DOHH2 (cell line): ENCODE data around the gene NKAIN2.

ENCODE experiments used
- H3F3A ChIP-seq: fragments of 200-600 bp; sonication (generic), shearing (Covaris generic); 2 replicates; pipeline ENCODE4 v1.6.0; 2016; ENCODE audit warnings: antibody characterized with exemption, mild to moderate bottlenecking; ENCODE audit not compliant: control insufficient read depth, insufficient read depth
- H3K27ac ChIP-seq: fragments of 200-600 bp; sonication (generic); 2 replicates; pipeline ENCODE4 v1.5.1; 2014; ENCODE audit warnings: low read depth, mild to moderate bottlenecking, low read length, moderate library complexity
- H3K27me3 ChIP-seq: fragments of 200-600 bp; sonication (generic); 2 replicates; pipeline ENCODE4 v1.6.1; 2014; ENCODE audit warnings: mild to moderate bottlenecking, low read length, mixed read lengths; ENCODE audit not compliant: control insufficient read depth
- H3K36me3 ChIP-seq: fragments of 200-600 bp; sonication (generic); 2 replicates; pipeline ENCODE4 v1.6.1; 2014; ENCODE audit warnings: mild to moderate bottlenecking, low read length, moderate library complexity, mixed read lengths; ENCODE audit not compliant: control insufficient read depth
- H3K4me1 ChIP-seq: fragments of 200-600 bp; sonication (generic); 2 replicates; pipeline ENCODE4 v1.6.1; 2014; ENCODE audit warnings: mild to moderate bottlenecking, low read length, mixed read lengths; ENCODE audit not compliant: control insufficient read depth
- H3K4me2 ChIP-seq: fragments of 200-600 bp; sonication (generic); 2 replicates; pipeline ENCODE4 v1.6.0; 2014; ENCODE audit warnings: mild to moderate bottlenecking, low read length, moderate library complexity
- H3K4me3 ChIP-seq: fragments of 200-600 bp; sonication (generic); 2 replicates; pipeline ENCODE4 v1.5.1; 2014; ENCODE audit warnings: mild to moderate bottlenecking, low read length, mixed read lengths
- H3K79me2 ChIP-seq: fragments of 200-600 bp; sonication (generic); 2 replicates; pipeline ENCODE4 v1.6.1; 2014; ENCODE audit warnings: mild to moderate bottlenecking, low read length, mixed read lengths; ENCODE audit not compliant: control insufficient read depth
- H3K9me2 ChIP-seq: fragments of 200-600 bp; sonication (generic); replicated peaks from 2 replicates; pipeline ENCODE4 v1.6.1; 2014; ENCODE audit warnings: mild to moderate bottlenecking, low read length, mixed read lengths; ENCODE audit not compliant: control insufficient read depth
- H3K9me3 ChIP-seq: fragments of 200-600 bp; sonication (generic); 2 replicates; pipeline ENCODE4 v1.6.1; 2014; ENCODE audit warnings: antibody characterized with exemption, low read length, mixed read lengths; ENCODE audit not compliant: control insufficient read depth, insufficient read depth
- H4K20me1 ChIP-seq: fragments of 200-600 bp; sonication (generic); 2 replicates; pipeline ENCODE4 v1.6.0; 2014; ENCODE audit warnings: low read depth, mild to moderate bottlenecking, antibody characterized with exemption, low read length, moderate library complexity; ENCODE audit not compliant: control insufficient read depth, insufficient read depth
- EZH2phosphoT487 ChIP-seq: fragments of 200-600 bp; sonication (generic); IDR thresholded peaks from 2 replicates; pipeline ENCODE4 v1.6.1; 2017; ENCODE audit warnings: borderline replicate concordance, mild to moderate bottlenecking, antibody characterized with exemption, low read length, moderate library complexity, mixed read lengths
- TF ChIP-seq, protein P1 (sequence below): fragments of 200-600 bp; sonication (generic); IDR thresholded peaks from one replicate; pipeline ENCODE4 v1.5.1; 2014; ENCODE audit warnings: antibody characterized with exemption, mild to moderate bottlenecking, low read depth, low read length; ENCODE audit not compliant: poor library complexity, severe bottlenecking

NKAIN2 gene

DNA sequence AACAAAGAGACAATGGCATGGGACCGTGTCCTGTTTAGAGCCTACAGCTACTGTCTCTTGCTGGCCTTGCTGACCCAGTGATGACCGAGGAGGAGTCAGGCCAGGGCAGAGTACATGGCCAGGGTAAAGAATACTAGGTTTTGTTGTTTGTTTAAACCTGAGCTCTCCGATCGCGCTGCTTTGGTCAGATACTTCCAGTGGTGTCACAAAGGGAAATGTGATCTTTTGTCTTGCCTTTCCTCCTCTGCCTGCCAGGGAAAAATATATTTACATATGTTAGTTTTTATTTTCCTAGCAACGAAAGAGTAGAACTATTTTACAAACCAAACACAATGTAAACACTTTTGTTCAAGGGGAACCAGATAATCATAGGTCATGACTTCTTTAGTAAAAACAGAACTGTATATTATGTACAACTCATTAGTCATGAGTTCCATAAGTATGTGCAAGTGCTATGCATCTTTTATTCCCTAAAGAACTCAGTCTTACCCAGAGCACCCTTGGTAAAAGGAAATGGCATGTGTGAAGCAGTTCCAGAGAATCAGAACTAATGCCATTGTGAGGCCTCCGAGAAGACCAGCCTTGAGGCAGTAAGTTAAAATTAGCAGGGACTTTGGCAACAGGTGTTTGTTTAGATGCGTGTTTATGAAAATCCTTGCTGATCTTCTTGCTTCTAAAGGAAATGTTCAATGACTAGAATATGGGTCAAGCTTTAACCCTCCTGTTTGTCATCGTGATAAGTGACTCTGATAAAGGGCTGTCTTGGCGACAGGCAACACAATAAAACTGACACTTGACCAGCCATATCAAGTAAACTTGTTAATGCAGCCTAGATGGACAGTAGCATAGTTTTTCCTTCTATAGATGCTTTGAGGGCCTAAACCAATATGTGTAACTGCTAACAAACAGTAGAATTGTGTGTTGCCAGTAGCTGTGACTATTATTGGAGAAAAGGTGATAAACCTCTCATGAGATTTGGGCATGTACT lies 204.6 kb downstream of the NKAIN2 start:
- TF ChIP-seq EZH2phosphoT487 = no peak
- TF ChIP-seq, protein P1, sequence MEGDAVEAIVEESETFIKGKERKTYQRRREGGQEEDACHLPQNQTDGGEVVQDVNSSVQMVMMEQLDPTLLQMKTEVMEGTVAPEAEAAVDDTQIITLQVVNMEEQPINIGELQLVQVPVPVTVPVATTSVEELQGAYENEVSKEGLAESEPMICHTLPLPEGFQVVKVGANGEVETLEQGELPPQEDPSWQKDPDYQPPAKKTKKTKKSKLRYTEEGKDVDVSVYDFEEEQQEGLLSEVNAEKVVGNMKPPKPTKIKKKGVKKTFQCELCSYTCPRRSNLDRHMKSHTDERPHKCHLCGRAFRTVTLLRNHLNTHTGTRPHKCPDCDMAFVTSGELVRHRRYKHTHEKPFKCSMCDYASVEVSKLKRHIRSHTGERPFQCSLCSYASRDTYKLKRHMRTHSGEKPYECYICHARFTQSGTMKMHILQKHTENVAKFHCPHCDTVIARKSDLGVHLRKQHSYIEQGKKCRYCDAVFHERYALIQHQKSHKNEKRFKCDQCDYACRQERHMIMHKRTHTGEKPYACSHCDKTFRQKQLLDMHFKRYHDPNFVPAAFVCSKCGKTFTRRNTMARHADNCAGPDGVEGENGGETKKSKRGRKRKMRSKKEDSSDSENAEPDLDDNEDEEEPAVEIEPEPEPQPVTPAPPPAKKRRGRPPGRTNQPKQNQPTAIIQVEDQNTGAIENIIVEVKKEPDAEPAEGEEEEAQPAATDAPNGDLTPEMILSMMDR = no peak

DNA sequence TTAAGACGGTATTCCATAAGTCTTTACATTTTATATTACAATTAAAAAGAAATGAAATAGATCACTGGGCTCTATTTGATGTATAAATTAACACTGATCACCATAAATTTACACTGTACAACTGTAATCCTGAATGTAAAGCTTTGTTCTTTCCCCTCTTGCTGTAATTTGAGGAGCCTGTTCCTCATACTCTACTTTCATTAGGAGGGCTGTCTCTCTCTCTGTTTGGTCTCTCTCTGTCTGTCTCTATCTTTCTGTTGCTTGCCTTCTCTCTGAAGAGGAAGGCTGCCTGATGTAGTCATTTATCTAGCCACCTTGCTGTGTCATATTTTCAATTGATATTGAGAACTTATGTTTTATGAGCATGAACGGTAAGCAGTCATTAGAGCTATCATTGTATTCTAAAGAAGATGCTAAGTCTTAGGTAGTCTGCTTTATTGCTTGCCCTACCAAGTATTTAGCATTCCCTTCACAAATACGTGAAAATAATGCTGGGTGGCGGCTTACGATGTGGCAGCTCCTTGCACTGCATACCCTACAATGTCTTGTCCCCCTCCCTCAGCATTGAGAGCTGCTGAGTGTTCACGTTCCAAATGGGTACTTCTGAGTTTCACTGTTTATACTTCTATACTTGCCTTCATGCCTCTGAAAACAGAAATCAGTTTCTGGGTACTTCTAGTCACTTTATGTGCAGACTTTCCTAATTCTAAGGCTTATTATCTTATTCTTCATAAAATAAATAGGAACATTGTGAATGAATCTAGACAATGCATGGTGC lies 205.5 kb downstream of the NKAIN2 start:
- TF ChIP-seq EZH2phosphoT487 = no peak
- TF ChIP-seq, protein P1 = no peak
- no peaks in the 10 kb centered on the region for H3K36me3 ChIP-seq
- no peaks in the 10 kb centered on the region for H3K4me1 ChIP-seq
- no peaks in the 10 kb centered on the region for H4K20me1 ChIP-seq
- H3K9me2 ChIP-seq = no peaks in the 10 kb centered on the region
- no peaks in the 10 kb centered on the region for H3K9me3 ChIP-seq
- H3K4me2 ChIP-seq = no peak overlapping the region
- H3K27me3 ChIP-seq = no peaks in the 10 kb centered on the region
- H3K4me3 ChIP-seq = no peak overlapping the region
- no peaks in the 10 kb centered on the region for H3K79me2 ChIP-seq
- H3F3A ChIP-seq = no peaks in the 10 kb centered on the region
- no peak overlapping the region for H3K27ac ChIP-seq

More for the DNA sequence above, 204.6 kb downstream of the NKAIN2 start:
- Histone ChIP-seq H3K9me3 (no peaks in the 10 kb centered on the region), H3K36me3 (no peaks in the 10 kb centered on the region), H3K4me3 (no peak overlapping the region), H3F3A (no peaks in the 10 kb centered on the region), H4K20me1 (no peaks in the 10 kb centered on the region), H3K27me3 (no peaks in the 10 kb centered on the region), H3K27ac (no peak overlapping the region), H3K4me2 (no peak overlapping the region), H3K79me2 (no peaks in the 10 kb centered on the region), H3K4me1 (no peaks in the 10 kb centered on the region), H3K9me2 (no peaks in the 10 kb centered on the region)

DNA sequence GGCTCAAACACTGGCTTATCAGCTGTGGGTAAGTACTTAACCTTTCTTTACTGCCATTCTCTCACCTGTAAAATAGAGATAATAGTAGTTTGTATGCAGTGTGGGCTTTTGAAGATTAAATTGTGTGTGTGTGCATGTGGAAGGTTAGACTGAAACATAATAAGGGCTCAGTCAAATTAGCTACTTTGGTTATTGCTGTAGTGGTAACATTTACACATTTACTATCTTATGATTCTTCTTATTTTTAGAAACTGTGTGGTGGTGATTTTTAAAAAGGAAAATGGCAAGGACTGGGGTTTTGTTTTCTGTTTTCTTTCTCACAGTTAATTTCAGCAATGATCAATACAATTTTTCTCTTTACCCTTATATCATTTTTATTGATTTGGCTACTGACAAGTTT lies 206.9 kb downstream of the NKAIN2 start:
- Histone ChIP-seq H4K20me1 (no peaks in the 10 kb centered on the region), H3K9me3 (no peaks in the 10 kb centered on the region), H3F3A (no peaks in the 10 kb centered on the region), H3K27me3 (no peaks in the 10 kb centered on the region), H3K9me2 (no peaks in the 10 kb centered on the region), H3K4me1 (no peaks in the 10 kb centered on the region), H3K4me2 (no peak overlapping the region), H3K79me2 (no peaks in the 10 kb centered on the region), H3K36me3 (no peaks in the 10 kb centered on the region), H3K4me3 (no peak overlapping the region), H3K27ac (no peak overlapping the region)
- TF ChIP-seq, protein P1 = no peak
- TF ChIP-seq EZH2phosphoT487 = no peak
